HUDEP-2 (cell line): Measurements from ENCODE around the gene LRRC4C.

ENCODE experiments used
- DNase-seq, 76 experiments: peaks; one replicate each; lab custom pipeline; 2025; ENCODE audit not compliant: unreplicated experiment in 76 of 76; lab: John Stamatoyannopoulos, UW

LRRC4C gene

GRCh38 chr11:40403321-40403720 is 1056.1 kb downstream of the LRRC4C start:
- no peak for DNase-seq

GRCh38 chr11:40401132-40401853 is 1058.2 kb downstream of the LRRC4C start:
- no peak for DNase-seq

- no peak for DNase-seq
Observed at GRCh38 chr11:40397141-40397540, 1062.3 kb downstream of the LRRC4C start.

- DNase-seq: no peak
Observed at GRCh38 chr11:40393511-40393910, 1065.9 kb downstream of the LRRC4C start.

- no peak for DNase-seq
Observed at GRCh38 chr11:40391679-40392078, 1067.8 kb downstream of the LRRC4C start.

GRCh38 chr11:40388097-40388818 is 1071.2 kb downstream of the LRRC4C start:
- no peak for DNase-seq

- DNase-seq: no peak
Observed at GRCh38 chr11:40387240-40387980, 1072.0 kb downstream of the LRRC4C start.

GRCh38 chr11:40384991-40385390 is 1074.5 kb downstream of the LRRC4C start:
- DNase-seq: no peak

- DNase-seq: no peak
Observed at GRCh38 chr11:40381481-40381880, 1078.0 kb downstream of the LRRC4C start.

- DNase-seq: no peak
Observed at GRCh38 chr11:40380835-40381234, 1078.6 kb downstream of the LRRC4C start.

GRCh38 chr11:40376331-40376730 is 1083.1 kb downstream of the LRRC4C start:
- DNase-seq: no peak

GRCh38 chr11:40370821-40371616 is 1088.4 kb downstream of the LRRC4C start:
- DNase-seq: no peak

GRCh38 chr11:40360206-40360798 is 1099.2 kb downstream of the LRRC4C start:
- DNase-seq: no peak

- no peak for DNase-seq
Observed at GRCh38 chr11:40354121-40354520, 1105.3 kb downstream of the LRRC4C start.

GRCh38 chr11:40340911-40341310 is 1118.5 kb downstream of the LRRC4C start:
- no peak for DNase-seq

- no peak for DNase-seq
Observed at GRCh38 chr11:40338739-40339138, 1120.7 kb downstream of the LRRC4C start.

- no peak for DNase-seq
Observed at GRCh38 chr11:40338062-40338461, 1121.4 kb downstream of the LRRC4C start.

GRCh38 chr11:40337118-40337517 is 1122.3 kb downstream of the LRRC4C start:
- no peak for DNase-seq

GRCh38 chr11:40328890-40329614 is 1130.4 kb downstream of the LRRC4C start:
- peak in 2 of 76 experiments; percentile 0 for DNase-seq

GRCh38 chr11:40323241-40323640 is 1136.2 kb downstream of the LRRC4C start:
- DNase-seq: no peak
